GM12873 (cell line): ENCODE results near the gene SLCO4C1.

Experiments
- TF ChIP-seq, protein P1 (sequence below): IDR thresholded peaks from 2 replicates; pipeline ENCODE4 v1.5.1; 2012; ENCODE audit warnings: low read depth, mild to moderate bottlenecking, moderate library complexity, low read length, control low read depth; ENCODE audit not compliant: insufficient read depth; ENCODE audit errors: missing control alignments

The SLCO4C1 gene

DNA sequence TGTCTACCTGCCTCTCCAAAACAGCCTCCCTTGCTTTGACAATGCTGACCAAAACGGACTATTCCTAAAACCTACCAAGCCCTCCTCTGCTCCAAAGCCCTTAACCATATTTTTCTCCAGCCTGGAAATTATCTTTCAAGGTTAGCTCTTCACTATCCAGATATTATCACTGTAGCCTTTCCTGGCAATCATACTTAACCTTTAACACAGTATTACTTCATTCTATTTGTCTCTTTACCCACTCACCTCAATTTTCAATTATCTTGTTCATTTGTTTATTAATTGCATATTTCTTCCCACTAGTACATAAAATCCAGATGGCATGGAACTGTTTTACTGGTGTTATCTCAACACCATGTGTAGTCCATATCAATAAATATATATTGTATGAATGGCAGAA is 7.5 kb downstream of the SLCO4C1 start:
- TF ChIP-seq, protein P1, sequence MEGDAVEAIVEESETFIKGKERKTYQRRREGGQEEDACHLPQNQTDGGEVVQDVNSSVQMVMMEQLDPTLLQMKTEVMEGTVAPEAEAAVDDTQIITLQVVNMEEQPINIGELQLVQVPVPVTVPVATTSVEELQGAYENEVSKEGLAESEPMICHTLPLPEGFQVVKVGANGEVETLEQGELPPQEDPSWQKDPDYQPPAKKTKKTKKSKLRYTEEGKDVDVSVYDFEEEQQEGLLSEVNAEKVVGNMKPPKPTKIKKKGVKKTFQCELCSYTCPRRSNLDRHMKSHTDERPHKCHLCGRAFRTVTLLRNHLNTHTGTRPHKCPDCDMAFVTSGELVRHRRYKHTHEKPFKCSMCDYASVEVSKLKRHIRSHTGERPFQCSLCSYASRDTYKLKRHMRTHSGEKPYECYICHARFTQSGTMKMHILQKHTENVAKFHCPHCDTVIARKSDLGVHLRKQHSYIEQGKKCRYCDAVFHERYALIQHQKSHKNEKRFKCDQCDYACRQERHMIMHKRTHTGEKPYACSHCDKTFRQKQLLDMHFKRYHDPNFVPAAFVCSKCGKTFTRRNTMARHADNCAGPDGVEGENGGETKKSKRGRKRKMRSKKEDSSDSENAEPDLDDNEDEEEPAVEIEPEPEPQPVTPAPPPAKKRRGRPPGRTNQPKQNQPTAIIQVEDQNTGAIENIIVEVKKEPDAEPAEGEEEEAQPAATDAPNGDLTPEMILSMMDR = no peak

DNA sequence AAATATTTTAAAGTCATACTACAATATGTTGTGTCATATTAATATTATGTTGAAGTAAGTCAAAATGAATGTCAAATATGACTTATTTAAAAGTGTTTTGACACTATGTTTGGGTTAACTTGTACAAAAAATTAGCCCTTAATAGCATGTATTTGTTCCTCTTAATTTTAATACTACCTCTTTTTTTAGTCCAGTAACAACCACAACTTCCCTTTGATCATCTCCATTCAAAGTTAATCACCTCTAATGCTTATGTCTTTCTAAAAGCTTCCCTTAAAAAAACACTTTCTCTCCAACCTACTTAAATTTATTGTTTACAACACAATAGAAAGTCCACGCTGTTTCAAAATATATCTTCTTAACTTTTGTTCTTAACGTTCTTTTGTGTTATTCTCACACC is 9.6 kb downstream of the SLCO4C1 start:
- TF ChIP-seq, protein P1 = no peak

DNA sequence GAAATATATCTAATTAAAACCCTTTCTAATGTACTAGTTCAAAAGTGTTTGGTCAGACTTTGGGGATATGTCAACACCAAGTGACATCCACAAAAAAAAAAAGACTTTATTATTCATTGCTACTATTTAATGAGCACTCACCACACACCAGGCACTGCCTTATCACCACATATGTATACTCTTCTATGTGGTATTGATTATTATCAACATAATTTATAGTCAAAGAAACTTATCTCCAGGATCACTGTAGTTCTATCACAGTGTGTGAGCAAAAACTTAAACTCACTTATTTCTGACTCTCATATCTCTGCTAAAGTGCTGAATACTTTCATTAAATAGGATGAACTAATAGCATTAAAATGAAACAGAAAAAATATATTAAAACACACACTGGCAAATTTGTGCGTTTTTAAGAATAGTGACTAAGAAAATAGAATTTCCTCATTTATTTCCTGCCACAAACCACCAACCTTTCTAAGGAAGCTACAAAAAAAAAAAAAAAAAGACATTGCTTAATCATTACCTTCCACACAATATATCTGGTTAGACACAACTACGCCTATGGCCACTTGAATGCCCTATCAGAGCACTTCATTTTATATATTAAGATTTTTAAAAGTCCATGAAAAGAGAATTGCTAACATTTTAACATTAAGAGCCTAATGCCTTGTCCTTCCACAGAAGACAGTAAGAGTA is 12.8 kb downstream of the SLCO4C1 start:
- TF ChIP-seq, protein P1 = no peak

DNA sequence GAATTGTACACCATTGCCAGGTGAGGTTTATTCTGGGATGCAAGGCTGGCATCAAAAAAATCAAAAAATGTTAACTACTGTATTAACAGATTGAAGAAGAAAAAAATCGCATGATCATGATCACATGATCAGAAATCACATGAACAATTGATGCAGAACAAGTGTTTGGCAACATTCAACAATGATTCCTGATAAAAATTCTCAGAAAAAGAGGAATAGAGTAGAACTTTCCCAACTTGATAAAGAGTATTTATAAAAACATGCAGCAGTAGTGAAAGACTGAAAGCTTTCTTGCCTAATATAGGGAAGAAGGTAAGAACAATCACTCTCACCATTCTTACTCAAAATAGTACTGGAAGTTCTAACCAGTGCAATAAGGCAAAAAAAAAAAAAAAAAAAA is 16.4 kb downstream of the SLCO4C1 start:
- TF ChIP-seq, protein P1 = no peak

DNA sequence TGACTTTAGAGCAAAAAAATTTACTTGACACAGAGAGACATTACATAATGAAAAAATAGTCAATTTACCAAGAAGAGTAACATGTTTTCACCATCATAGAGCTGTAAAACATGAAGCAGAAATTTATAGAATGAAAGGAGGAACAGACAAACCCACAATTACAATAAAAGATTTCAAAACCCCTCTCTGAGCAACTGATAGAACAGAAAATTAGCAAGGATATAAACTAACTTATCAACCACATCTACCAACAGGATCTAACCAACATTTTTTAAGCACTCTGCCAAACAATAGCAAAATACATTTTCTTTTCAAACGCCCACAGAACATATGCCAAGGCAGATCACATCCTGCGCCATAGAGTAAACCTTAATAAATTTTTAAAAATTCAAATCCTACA is 17.9 kb downstream of the SLCO4C1 start:
- TF ChIP-seq, protein P1 = no peak

DNA sequence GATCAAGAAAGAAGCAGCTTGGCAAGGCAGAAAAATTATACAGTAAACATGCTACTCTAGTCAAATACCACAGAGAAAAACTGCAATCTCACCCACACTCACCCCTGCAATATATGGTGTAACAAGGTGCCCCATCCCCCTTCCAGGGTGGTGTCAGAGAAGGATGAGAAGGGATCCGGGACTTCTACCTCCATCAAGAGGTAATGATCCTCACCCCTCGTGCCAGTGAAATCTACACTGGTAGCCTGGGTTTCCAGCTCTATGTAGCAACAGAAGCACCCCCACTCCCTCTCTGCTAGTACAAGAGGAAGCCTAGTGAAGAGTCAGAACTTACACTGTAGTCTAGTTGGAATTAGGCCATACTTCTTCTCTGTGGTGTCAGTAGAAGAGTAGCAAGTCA is 18.9 kb downstream of the SLCO4C1 start:
- TF ChIP-seq, protein P1 = no peak

DNA sequence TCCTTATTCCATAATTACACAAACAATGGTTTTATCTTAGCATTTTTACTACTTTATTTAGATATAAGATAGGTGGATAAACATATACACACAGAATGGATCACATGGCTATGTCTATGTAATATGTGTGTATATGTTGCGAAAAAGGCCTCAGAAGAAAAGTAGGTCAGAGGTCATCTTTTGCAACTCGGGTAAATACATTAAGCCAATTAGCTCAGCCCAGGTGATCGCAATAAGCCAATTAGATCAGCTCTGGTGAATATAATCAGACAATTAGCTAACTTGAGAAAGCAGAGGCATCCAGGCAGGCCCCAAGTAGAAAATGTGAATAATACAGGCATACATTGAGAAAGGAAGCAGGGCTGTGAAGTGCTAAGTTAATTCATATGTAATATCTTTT is 24.3 kb downstream of the SLCO4C1 start:
- TF ChIP-seq, protein P1 = no peak
